Measurements from ENCODE around the gene LDLRAD4. TPM values are rescaled to one million over a fixed set of nuclear protein-coding genes. Genes with fewer than 3 reads are reported as not detected.
"Not testable (repeated sequence)": the region's sequence is repeated elsewhere in the genome, so short reads cannot be mapped to it uniquely, and the experiment has no call there.

LDLRAD4 gene
- total and polyA plus RNA-seq, 12 donors, result 3.9 to 64.5 (median 36.0) TPM

- peak in 1 of 7 donors; percentile 52 for DNase-seq
- Histone ChIP-seq H3K27me3 (no peaks in the 10 kb centered on the region), H3K36me3 (replicated peaks in 1 of 2) (no peaks in the 10 kb centered on the region), H3K9me3 (replicated peaks in 1 of 3) (no peaks in the 10 kb centered on the region), H3K27ac (peak overlapping the region in 4 of 5 donors; percentile 2 to 85 (median 51)), H3K4me1 (replicated peaks in 1 of 2) (peaks cover 0 to 17% of the 10 kb centered on the region in 2 donors), H3K4me3 (no peak overlapping the region)
- TF ChIP-seq CTCF (IDR thresholded peaks at IDR 0.05) (no peak), POLR2A (IDR thresholded peaks at IDR 0.05) (no peak)
- intact Hi-C loops (cut with DNase I), result no loop called here
- WGBS, 4 donors, result 63 to 76% (median 76%) methylated on average over 13 to 17 of the region's 17 CpGs
Observed at GRCh38 chr18:13471971-13472628, 253.5 kb downstream of the LDLRAD4 start.

GRCh38 chr18:13473751-13474150 is 255.2 kb downstream of the LDLRAD4 start:
- WGBS, 4 donors, result 96 to 99% (median 96%) methylated on average over 6 of the region's 6 CpGs
- H3K4me3 ChIP-seq, result no peak overlapping the region
- H3K4me1 ChIP-seq (replicated peaks in 1 of 2), result peaks cover 0 to 17% of the 10 kb centered on the region in 2 donors
- no peaks in the 10 kb centered on the region for H3K36me3 ChIP-seq (replicated peaks in 1 of 2)
- DNase-seq, result peak in 1 of 7 donors; percentile 25
- H3K27me3 ChIP-seq, result no peaks in the 10 kb centered on the region
- TF ChIP-seq POLR2A (IDR thresholded peaks at IDR 0.05) (no peak), CTCF (IDR thresholded peaks at IDR 0.05) (no peak)
- H3K9me3 ChIP-seq (replicated peaks in 1 of 3), result no peaks in the 10 kb centered on the region
- intact Hi-C loops (cut with DNase I), result no loop called here
- H3K27ac ChIP-seq, result no peak overlapping the region

GRCh38 chr18:13474336-13474735 is 255.8 kb downstream of the LDLRAD4 start:
- Histone ChIP-seq H3K9me3 (replicated peaks in 1 of 3) (no peaks in the 10 kb centered on the region), H3K27ac (peak overlapping the region in 1 of 5 donors; percentile 8), H3K27me3 (no peaks in the 10 kb centered on the region), H3K36me3 (replicated peaks in 1 of 2) (no peaks in the 10 kb centered on the region), H3K4me1 (replicated peaks in 1 of 2) (peaks cover 0 to 17% of the 10 kb centered on the region in 2 donors), H3K4me3 (no peak overlapping the region)
- intact Hi-C loops (cut with DNase I), result no loop called here
- TF ChIP-seq CTCF (IDR thresholded peaks at IDR 0.05) (no peak), POLR2A (IDR thresholded peaks at IDR 0.05) (no peak)
- 92 to 96% (median 94%) methylated on average over 2 to 3 of the region's 3 CpGs for WGBS, 4 donors
- DNase-seq, result peak in 1 of 7 donors; percentile 27

- TF ChIP-seq CTCF (IDR thresholded peaks at IDR 0.05) (no peak), POLR2A (IDR thresholded peaks at IDR 0.05) (no peak)
- peak overlapping the region in 1 of 5 donors; percentile 8 for H3K27ac ChIP-seq
- peak in 2 of 7 donors; percentile 40 to 48 for DNase-seq
Observed at GRCh38 chr18:13474907-13475545, 256.5 kb downstream of the LDLRAD4 start.

GRCh38 chr18:13476312-13476711 is 257.8 kb downstream of the LDLRAD4 start:
- H3K36me3 ChIP-seq (replicated peaks in 1 of 2); H3K27ac ChIP-seq; H3K4me3 ChIP-seq; DNase-seq; intact Hi-C loops (cut with DNase I); H3K9me3 ChIP-seq (replicated peaks in 1 of 3); H3K27me3 ChIP-seq: not testable (repeated sequence)
- H3K4me1 ChIP-seq (replicated peaks in 1 of 2), result peaks cover 0 to 27% of the 10 kb centered on the region in 2 donors
- WGBS, 4 donors, result 90 to 97% (median 95%) methylated on average over 3 to 4 of the region's 4 CpGs

More at GRCh38 chr18:13474907-13475545, 256.5 kb downstream of the LDLRAD4 start:
- 70 to 83% (median 79%) methylated on average over 6 of the region's 6 CpGs for WGBS, 4 donors
- no peaks in the 10 kb centered on the region for H3K36me3 ChIP-seq (replicated peaks in 1 of 2)
- H3K4me1 ChIP-seq (replicated peaks in 1 of 2), result peaks cover 0 to 19% of the 10 kb centered on the region in 2 donors
- intact Hi-C loops (cut with DNase I), result no loop called here
- no peaks in the 10 kb centered on the region for H3K27me3 ChIP-seq
- H3K9me3 ChIP-seq (replicated peaks in 1 of 3), result no peaks in the 10 kb centered on the region
- no peak overlapping the region for H3K4me3 ChIP-seq
